Retinal pigment epithelial cell (primary cell): Measurements from ENCODE around the gene HS3ST5.

ENCODE experiments used
- DNase-seq: peaks from one replicate; pipeline ENCODE4 v3.0.0-alpha.2; 2010; ENCODE audit warnings: low read depth
- H3K4me3 ChIP-seq: 2 replicates; pipeline ENCODE4 v1.5.1; 2011; ENCODE audit warnings: mild to moderate bottlenecking, low read length, control low read depth, moderate library complexity
- CTCF ChIP-seq: conservative IDR thresholded peaks from 2 replicates; pipeline ENCODE4 v1.5.1; 2011; ENCODE audit warnings: low read depth, low read length, control low read depth, inconsistent platforms

Gene HS3ST5

DNA sequence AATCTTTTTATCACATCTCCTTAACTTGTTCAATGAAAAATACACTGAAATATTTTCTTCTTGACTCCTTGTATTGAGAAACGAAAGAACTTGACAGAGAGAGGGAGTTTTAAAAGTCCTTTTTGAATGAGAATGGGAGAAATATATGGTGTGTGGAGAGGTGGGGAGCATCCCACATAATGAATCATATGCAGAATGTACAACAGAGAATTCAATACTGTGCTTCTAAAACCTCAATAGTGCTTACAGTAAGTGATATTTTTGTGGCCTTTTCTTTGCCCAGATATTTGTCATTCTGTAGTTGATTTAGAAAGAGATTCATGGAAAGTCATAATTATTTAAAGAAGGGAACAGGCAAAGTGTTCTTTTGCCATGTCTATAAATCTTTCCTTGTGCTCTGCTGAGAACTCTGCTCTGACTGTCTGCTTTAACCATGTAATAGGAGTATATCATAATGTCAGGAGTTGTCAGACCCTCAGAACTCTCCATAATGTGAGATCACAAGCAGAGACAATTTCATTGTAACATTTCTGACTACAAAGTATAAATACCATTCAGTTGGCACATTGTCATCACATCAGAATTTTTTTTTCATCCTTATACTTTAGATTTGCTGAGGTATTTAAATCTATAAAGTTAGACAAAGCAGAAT is 32.8 kb upstream of the HS3ST5 start:
- DNase-seq, result no peak
- no peak overlapping the region for H3K4me3 ChIP-seq
- no peak for TF ChIP-seq CTCF

DNA sequence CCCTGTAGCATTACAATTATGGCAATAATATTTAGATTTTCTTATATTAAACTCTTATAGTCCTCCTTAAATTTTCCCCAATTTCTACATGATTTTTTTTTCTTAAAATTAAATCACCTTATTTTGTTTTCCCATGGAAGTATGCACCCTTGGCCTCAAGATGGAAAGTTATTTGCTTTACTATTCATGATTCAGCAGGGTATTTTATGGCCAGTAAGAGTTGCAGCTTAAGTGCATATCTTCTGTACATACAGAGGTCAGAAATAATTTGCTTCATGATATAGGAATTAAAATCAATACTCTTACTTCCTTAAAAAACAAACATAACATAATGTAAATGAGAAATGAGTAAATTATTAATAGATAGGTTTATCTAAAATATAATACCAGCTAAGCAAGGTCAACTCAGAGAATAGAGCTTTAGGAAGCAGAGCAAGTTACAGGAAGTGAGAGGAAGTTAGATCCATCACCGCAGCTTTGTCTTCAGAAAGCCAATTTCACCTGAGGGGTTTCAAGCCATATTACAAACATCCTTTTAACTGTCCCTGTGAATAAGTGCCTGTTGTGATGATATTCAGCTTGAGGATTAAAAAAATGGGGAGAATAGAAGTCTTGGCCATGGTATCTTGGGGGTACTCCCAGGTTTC is 24.6 kb upstream of the HS3ST5 start:
- no peak overlapping the region for H3K4me3 ChIP-seq
- DNase-seq, result no peak
- no peak for TF ChIP-seq CTCF

GRCh38 chr6:114366899-114367298 is 24.1 kb upstream of the HS3ST5 start:
- no peak overlapping the region for H3K4me3 ChIP-seq
- DNase-seq, result no peak
- TF ChIP-seq CTCF, result no peak

DNA sequence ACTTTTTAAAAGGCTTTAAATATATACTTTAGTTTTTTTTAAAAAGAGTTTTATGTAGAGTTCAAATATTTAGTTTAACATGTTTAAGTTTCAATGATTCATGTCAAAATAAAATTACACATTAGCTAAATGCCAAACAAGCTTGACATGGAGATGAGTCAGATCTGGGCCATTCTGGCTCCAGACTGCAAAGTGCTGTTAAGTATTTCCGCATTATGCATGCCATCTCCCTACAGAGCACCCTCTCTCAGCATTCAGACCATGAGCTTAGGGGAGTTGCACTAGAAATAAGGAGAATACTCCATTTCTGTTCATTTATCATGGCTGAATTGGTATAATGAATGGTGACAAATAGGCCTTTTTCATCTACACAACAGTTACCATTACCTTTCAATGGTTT is 21.5 kb upstream of the HS3ST5 start:
- TF ChIP-seq CTCF, result no peak
- no peak overlapping the region for H3K4me3 ChIP-seq
- DNase-seq, result no peak

DNA sequence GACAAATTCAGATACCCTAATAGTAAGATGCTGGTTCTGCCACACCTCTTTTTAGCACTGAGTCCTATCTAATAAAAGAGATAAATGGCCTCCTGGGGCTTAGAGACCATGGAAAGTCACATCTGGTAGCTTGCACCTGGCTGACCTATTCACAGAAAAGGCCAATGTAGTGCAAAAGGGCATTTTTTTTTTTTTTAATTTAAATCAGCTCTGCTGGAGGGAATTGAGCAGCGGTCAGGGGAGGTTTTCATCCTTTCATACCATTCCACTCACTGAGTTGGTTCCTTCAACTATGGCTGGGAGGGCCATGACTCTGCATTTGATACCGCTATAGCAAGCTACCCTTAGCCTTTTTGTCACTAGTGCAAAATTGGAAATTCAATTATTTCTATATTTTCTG is 20.1 kb upstream of the HS3ST5 start:
- no peak for DNase-seq
- TF ChIP-seq CTCF, result no peak
- H3K4me3 ChIP-seq, result no peak overlapping the region

- no peak for DNase-seq
- no peak overlapping the region for H3K4me3 ChIP-seq
- TF ChIP-seq CTCF, result no peak
These were observed 19.6 kb upstream of the HS3ST5 start for GRCh38 chr6:114362396-114362795.

- no peak for DNase-seq
- no peak for TF ChIP-seq CTCF
- no peak overlapping the region for H3K4me3 ChIP-seq
These were observed 18.2 kb upstream of the HS3ST5 start for GRCh38 chr6:114361036-114361435.
